Suprapubic skin (tissue), 3 donors: ENCODE data around the gene SEMA3C.

Experiments
- EP300 ChIP-seq: sonication (generic); formaldehyde crosslinking; IDR thresholded peaks from one replicate; pipeline ENCODE4 v1.6.1; 2017; ENCODE audit warnings: antibody characterized with exemption
- TF ChIP-seq, protein P1 (sequence below), 2 donors: fragments of 200-600 bp in 1 of 2; fragments of 450-650 bp in 1 of 2; sonication (generic) in 1 of 2; IDR thresholded peaks; one replicate each; pipeline ENCODE4 v1.5.1; 2016 to 2019; ENCODE audit warnings: antibody characterized with exemption in 2 of 2, mild to moderate bottlenecking in 1 of 2, moderate library complexity in 1 of 2

GRCh38 chr7:80881351-80881900 lies 37.4 kb downstream of the SEMA3C start:
- TF ChIP-seq, protein P1, sequence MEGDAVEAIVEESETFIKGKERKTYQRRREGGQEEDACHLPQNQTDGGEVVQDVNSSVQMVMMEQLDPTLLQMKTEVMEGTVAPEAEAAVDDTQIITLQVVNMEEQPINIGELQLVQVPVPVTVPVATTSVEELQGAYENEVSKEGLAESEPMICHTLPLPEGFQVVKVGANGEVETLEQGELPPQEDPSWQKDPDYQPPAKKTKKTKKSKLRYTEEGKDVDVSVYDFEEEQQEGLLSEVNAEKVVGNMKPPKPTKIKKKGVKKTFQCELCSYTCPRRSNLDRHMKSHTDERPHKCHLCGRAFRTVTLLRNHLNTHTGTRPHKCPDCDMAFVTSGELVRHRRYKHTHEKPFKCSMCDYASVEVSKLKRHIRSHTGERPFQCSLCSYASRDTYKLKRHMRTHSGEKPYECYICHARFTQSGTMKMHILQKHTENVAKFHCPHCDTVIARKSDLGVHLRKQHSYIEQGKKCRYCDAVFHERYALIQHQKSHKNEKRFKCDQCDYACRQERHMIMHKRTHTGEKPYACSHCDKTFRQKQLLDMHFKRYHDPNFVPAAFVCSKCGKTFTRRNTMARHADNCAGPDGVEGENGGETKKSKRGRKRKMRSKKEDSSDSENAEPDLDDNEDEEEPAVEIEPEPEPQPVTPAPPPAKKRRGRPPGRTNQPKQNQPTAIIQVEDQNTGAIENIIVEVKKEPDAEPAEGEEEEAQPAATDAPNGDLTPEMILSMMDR (IDR thresholded peaks at IDR 0.05): no peak
- no peak for TF ChIP-seq EP300
